ENCODE data around the gene NRIP1. TPM values are rescaled to one million over a fixed set of nuclear protein-coding genes. Genes with fewer than 3 reads are reported as not detected.

The NRIP1 gene
- total RNA-seq, 1 experiment from 2014 or later: 29.6 TPM

DNA sequence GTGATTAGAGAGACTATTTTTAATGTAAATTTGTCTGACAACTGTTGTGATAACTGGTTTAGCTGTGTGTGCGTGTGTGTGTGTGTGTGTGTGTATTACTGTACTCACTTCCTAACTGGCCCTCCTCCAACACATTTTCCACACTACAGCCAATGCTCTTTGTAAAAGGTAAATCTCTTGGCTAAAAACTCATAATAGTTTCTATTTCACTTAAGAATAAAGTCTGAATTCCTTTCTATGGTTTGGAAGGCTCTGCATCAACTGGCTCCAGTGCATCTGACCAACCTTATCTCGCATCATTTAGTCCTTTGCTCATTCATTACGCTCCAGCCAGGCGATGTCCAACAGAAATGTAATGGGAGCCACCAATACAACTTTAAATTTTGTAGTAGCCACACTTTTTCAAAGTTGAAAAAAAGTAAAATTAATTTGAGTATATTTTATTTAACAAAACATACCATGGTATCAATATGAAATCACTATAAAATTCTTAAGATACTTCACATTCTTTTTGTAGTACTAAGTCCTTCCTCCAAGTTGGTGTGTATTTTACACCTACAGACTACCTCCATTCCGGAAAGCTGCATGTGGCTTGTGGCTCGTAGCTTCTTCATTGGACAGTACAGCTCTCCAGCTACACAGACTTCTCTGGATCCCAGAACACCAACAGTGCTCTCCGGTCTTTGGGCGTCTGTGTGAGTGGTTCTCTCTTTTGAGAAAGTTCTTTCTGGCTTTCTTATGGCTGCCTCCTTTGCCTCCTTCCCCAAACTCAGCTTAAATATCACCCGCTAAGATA lies 68.9 kb downstream of the NRIP1 start (continued):
- TF ChIP-seq REST (IDR thresholded peaks at IDR 0.05; ENCODE audit: low read depth): no peak
- TF ChIP-seq, protein P1, sequence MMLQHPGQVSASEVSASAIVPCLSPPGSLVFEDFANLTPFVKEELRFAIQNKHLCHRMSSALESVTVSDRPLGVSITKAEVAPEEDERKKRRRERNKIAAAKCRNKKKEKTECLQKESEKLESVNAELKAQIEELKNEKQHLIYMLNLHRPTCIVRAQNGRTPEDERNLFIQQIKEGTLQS (IDR thresholded peaks at IDR 0.05): no peak
- no peak for TF ChIP-seq SRF (IDR thresholded peaks at IDR 0.05; ENCODE audit: low read depth)
- TF ChIP-seq, protein P2, sequence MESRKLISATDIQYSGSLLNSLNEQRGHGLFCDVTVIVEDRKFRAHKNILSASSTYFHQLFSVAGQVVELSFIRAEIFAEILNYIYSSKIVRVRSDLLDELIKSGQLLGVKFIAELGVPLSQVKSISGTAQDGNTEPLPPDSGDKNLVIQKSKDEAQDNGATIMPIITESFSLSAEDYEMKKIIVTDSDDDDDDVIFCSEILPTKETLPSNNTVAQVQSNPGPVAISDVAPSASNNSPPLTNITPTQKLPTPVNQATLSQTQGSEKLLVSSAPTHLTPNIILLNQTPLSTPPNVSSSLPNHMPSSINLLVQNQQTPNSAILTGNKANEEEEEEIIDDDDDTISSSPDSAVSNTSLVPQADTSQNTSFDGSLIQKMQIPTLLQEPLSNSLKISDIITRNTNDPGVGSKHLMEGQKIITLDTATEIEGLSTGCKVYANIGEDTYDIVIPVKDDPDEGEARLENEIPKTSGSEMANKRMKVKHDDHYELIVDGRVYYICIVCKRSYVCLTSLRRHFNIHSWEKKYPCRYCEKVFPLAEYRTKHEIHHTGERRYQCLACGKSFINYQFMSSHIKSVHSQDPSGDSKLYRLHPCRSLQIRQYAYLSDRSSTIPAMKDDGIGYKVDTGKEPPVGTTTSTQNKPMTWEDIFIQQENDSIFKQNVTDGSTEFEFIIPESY (IDR thresholded peaks at IDR 0.05; ENCODE audit: extremely low read depth, insufficient replicate concordance, low read length): no peak

DNA sequence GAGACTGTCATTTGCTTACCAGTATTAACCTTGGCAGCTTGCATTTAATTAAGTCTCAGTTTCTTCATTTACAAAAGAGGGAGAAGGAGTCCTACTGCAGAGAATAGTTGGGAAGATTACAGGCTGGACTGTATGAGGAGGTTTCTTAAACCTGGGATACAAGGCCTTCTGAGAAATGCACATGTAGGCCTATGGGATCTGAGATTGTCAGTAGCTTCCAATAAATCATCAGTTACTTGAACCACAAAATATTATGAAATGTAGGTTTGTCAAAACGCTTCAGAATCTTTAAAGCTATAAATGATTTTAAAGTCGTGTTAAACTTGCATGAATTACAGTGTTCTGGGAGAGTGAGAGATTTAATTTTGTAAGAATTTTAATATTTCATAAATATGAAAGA lies 69.6 kb downstream of the NRIP1 start:
- Histone ChIP-seq H3K79me2 (ENCODE audit: insufficient read depth, low read length) (peaks cover 72% of the 10 kb centered on the region), H3K27me3 (ENCODE audit: insufficient read depth, low read length) (no peaks in the 10 kb centered on the region), H3K4me2 (ENCODE audit: low read length) (no peak overlapping the region), H3K9ac (ENCODE audit: low read length) (no peak overlapping the region), H3K9me3 (ENCODE audit: control insufficient read depth in 1 of 2, insufficient read depth in 1 of 2, low read depth in 1 of 2, low read length in 2 of 2) (no peaks in the 10 kb centered on the region), H3K4me3 (replicated peaks in 1 of 2; ENCODE audit: low read depth in 1 of 2, low read length in 2 of 2) (no peak overlapping the region), H3K27ac (ENCODE audit: low read depth, low read length) (no peak overlapping the region), H3K9me2 (ENCODE audit: insufficient read depth) (no peaks in the 10 kb centered on the region), H4K20me1 (ENCODE audit: insufficient read depth) (no peaks in the 10 kb centered on the region), H3K4me1 (ENCODE audit: control insufficient read depth in 1 of 2, insufficient read depth in 2 of 2, low read length in 2 of 2) (peaks cover 2 to 5% of the 10 kb centered on the region in 2 experiments; a peak in 2 of 4 replicates), H2AFZ (ENCODE audit: low read depth, low read length, poor library complexity, severe bottlenecking) (no peak overlapping the region), H3K36me3 (ENCODE audit: control insufficient read depth in 1 of 2, insufficient read depth in 2 of 2, low read length in 2 of 2) (no peaks in the 10 kb centered on the region)
- TF ChIP-seq, protein P1 (IDR thresholded peaks at IDR 0.05): no peak
- TF ChIP-seq SIN3A (IDR thresholded peaks at IDR 0.05; ENCODE audit: low read depth) (no peak), CBX3 (IDR thresholded peaks at IDR 0.05; ENCODE audit: low read depth) (no peak), EZH2 (IDR thresholded peaks at IDR 0.05) (no peak), ZFX (IDR thresholded peaks at IDR 0.05) (no peak)
- TF ChIP-seq, protein P3, sequence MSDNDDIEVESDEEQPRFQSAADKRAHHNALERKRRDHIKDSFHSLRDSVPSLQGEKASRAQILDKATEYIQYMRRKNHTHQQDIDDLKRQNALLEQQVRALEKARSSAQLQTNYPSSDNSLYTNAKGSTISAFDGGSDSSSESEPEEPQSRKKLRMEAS (IDR thresholded peaks at IDR 0.05): no peak
- intact Hi-C loops (cut with micrococcal nuclease): no loop called here
- CTCF ChIA-PET: no interaction called here
- no peak for DNase-seq (ENCODE audit: low read depth, low spot score)
- RAD21 ChIA-PET (ENCODE audit: low non-redundant PET in 1 of 2, low total read pairs in 2 of 2, uncharacterized antibody in 2 of 2, unreplicated experiment in 2 of 2): no interaction called here
- no TSS peak for BruUV-seq (replicated peaks)
- POLR2A ChIA-PET: no interaction called here
- ATAC-seq: no peak

All from HCT116 (cell line).